Measurements from ENCODE around the gene TFPI.

GRCh38 chr2:187470698-187471097, 83.5 kb downstream of the TFPI start:
- TF ChIP-seq, protein P1, sequence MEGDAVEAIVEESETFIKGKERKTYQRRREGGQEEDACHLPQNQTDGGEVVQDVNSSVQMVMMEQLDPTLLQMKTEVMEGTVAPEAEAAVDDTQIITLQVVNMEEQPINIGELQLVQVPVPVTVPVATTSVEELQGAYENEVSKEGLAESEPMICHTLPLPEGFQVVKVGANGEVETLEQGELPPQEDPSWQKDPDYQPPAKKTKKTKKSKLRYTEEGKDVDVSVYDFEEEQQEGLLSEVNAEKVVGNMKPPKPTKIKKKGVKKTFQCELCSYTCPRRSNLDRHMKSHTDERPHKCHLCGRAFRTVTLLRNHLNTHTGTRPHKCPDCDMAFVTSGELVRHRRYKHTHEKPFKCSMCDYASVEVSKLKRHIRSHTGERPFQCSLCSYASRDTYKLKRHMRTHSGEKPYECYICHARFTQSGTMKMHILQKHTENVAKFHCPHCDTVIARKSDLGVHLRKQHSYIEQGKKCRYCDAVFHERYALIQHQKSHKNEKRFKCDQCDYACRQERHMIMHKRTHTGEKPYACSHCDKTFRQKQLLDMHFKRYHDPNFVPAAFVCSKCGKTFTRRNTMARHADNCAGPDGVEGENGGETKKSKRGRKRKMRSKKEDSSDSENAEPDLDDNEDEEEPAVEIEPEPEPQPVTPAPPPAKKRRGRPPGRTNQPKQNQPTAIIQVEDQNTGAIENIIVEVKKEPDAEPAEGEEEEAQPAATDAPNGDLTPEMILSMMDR (IDR thresholded peaks at IDR 0.05; ENCODE audit: insufficient read depth, low read depth, low read length) = no peak
- no peak for TF ChIP-seq EZH2 (IDR thresholded peaks at IDR 0.05; ENCODE audit: insufficient read depth, low read length)
